Measurements from ENCODE around the gene CTNNA1.

Gene CTNNA1

GRCh38 chr5:138932171-138932810, 179.1 kb downstream of the CTNNA1 start:
- no peak for DNase-seq (ENCODE audit: low spot score)

- no peak for DNase-seq (ENCODE audit: low spot score)
Measured at GRCh38 chr5:138933522-138934290, 180.5 kb downstream of the CTNNA1 start.

GRCh38 chr5:138934971-138935370, 181.7 kb downstream of the CTNNA1 start:
- no peak for DNase-seq (ENCODE audit: low spot score)

- no peak for DNase-seq (ENCODE audit: low spot score)
Measured at GRCh38 chr5:138935466-138935865, 182.2 kb downstream of the CTNNA1 start.

GRCh38 chr5:138936225-138936967, 183.2 kb downstream of the CTNNA1 start:
- DNase-seq (ENCODE audit: low spot score), result no peak

- no peak for DNase-seq (ENCODE audit: low spot score)
Measured at GRCh38 chr5:138936968-138937345, 183.7 kb downstream of the CTNNA1 start.

GRCh38 chr5:138937392-138938387, 184.5 kb downstream of the CTNNA1 start:
- DNase-seq (ENCODE audit: low spot score), result no peak

- no peak for DNase-seq (ENCODE audit: low spot score)
Measured at GRCh38 chr5:138938526-138938925, 185.3 kb downstream of the CTNNA1 start.

GRCh38 chr5:138942066-138942465, 188.8 kb downstream of the CTNNA1 start:
- no peak for DNase-seq (ENCODE audit: low spot score)

GRCh38 chr5:138942861-138943260, 189.6 kb downstream of the CTNNA1 start:
- no peak for DNase-seq (ENCODE audit: low spot score)

- no peak for DNase-seq (ENCODE audit: low spot score)
Measured at GRCh38 chr5:138943599-138944173, 190.5 kb downstream of the CTNNA1 start.

GRCh38 chr5:138944527-138945322, 191.5 kb downstream of the CTNNA1 start:
- no peak for DNase-seq (ENCODE audit: low spot score)

GRCh38 chr5:138945421-138946240, 192.4 kb downstream of the CTNNA1 start:
- no peak for DNase-seq (ENCODE audit: low spot score)

GRCh38 chr5:138946241-138946623, 193.0 kb downstream of the CTNNA1 start:
- no peak for DNase-seq (ENCODE audit: low spot score)

GRCh38 chr5:138946831-138947560, 193.8 kb downstream of the CTNNA1 start:
- no peak for DNase-seq (ENCODE audit: low spot score)

- DNase-seq (ENCODE audit: low spot score), result no peak
Measured at GRCh38 chr5:138947780-138948179, 194.6 kb downstream of the CTNNA1 start.

- DNase-seq (ENCODE audit: low spot score), result no peak
Measured at GRCh38 chr5:138948471-138949222, 195.4 kb downstream of the CTNNA1 start.

GRCh38 chr5:138949223-138949574, 196.0 kb downstream of the CTNNA1 start:
- no peak for DNase-seq (ENCODE audit: low spot score)

Measured in CD4-positive, alpha-beta T cell treated with Interleukin-2 at 100 ng/mL for 4 hours (primary cell).